ENCODE measurements around the gene INTS4. TPM values are rescaled to one million over a fixed set of nuclear protein-coding genes. Genes with fewer than 3 reads are reported as not detected.

The INTS4 gene
- polyA plus RNA-seq, 3 donors: 23.5 to 41.7 (median 29.0) TPM

GRCh38 chr11:78033040-78033439 is 38.6 kb upstream of the INTS4 start:
- Mint-ChIP-seq H3K9me3 (peaks cover 0 to 2% (median 0%) of the 10 kb centered on the region in 7 donors), H3K4me1 (no peaks in the 10 kb centered on the region), H3K27me3 (ENCODE audit: low read depth in 3 of 3) (peaks cover 0 to 5% (median 3%) of the 10 kb centered on the region in 3 donors), H3K27ac (no peak overlapping the region), H3K4me3 (no peak overlapping the region), H3K36me3 (no peaks in the 10 kb centered on the region)
- H2AFZ ChIP-seq (ENCODE audit: insufficient read depth, low read depth, low read length, poor library complexity, severe bottlenecking): no peak overlapping the region
- H3K27ac ChIP-seq (ENCODE audit: low read depth in 1 of 2, low read length in 2 of 2): no peak overlapping the region
- intact Hi-C loops (cut with micrococcal nuclease): no loop called here
- DNase-seq: no peak
- H3K9ac ChIP-seq (ENCODE audit: insufficient read depth, low read length, poor library complexity, severe bottlenecking): no peak overlapping the region
- no peaks in the 10 kb centered on the region for H4K20me1 ChIP-seq (ENCODE audit: insufficient read depth, low read length)
- no peak overlapping the region for H3K4me2 ChIP-seq (replicated peaks; ENCODE audit: extremely low read depth, low read length, poor library complexity, severe bottlenecking)
- H3K79me2 ChIP-seq (ENCODE audit: insufficient read depth, low read length): no peaks in the 10 kb centered on the region
- WGBS (ENCODE audit: insufficient coverage): no CpG with 5 or more reads among the region's 4 CpGs
- no peak for TF ChIP-seq CTCF (IDR thresholded peaks at IDR 0.05)
- no peak overlapping the region for H3K4me3 ChIP-seq (replicated peaks in 1 of 3; ENCODE audit: low read depth in 2 of 3, low read length in 3 of 3)
- no peaks in the 10 kb centered on the region for H3K4me1 ChIP-seq (ENCODE audit: control insufficient read depth in 1 of 2, insufficient read depth in 2 of 2, low read length in 2 of 2)
- H3K36me3 ChIP-seq (replicated peaks in 1 of 2; ENCODE audit: control insufficient read depth in 1 of 2, insufficient read depth in 2 of 2, low read length in 2 of 2): no peaks in the 10 kb centered on the region
- H3K9me3 ChIP-seq (replicated peaks in 1 of 2; ENCODE audit: control insufficient read depth in 1 of 2, insufficient read depth in 1 of 2, low read length in 2 of 2): no peaks in the 10 kb centered on the region
- H3K27me3 ChIP-seq (ENCODE audit: control insufficient read depth in 2 of 2, insufficient read depth in 2 of 2, low read length in 2 of 2): no peaks in the 10 kb centered on the region

DNA sequence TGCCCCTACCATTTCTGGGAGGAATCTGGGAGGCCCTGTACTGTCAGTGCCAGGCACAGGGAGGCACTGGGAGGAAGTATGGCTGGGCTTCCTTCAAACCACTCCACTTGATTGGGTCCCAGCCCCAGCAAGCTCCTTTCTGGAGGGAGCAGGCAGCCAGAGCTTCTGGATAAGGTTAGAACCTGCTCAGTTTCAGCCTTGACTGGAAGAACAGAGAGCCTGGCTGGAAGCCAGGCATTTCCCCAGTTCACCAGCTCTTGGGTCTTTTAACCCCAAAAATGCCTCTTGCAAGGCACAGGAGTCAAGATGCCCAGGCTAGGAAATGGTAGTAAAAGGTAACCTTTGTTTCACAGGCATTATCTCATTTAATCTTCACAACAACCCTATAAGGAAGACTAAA is 37.6 kb upstream of the INTS4 start:
- Mint-ChIP-seq H3K9me3 (peaks cover 0 to 3% (median 0%) of the 10 kb centered on the region in 7 donors), H3K36me3 (no peaks in the 10 kb centered on the region), H3K27me3 (ENCODE audit: low read depth in 3 of 3) (peaks cover 0 to 5% (median 5%) of the 10 kb centered on the region in 3 donors), H3K4me3 (no peak overlapping the region), H3K27ac (no peak overlapping the region), H3K4me1 (no peaks in the 10 kb centered on the region)
- intact Hi-C loops (cut with micrococcal nuclease): no loop called here
- no peak for TF ChIP-seq CTCF (IDR thresholded peaks at IDR 0.05)
- Histone ChIP-seq H3K4me1 (ENCODE audit: control insufficient read depth in 1 of 2, insufficient read depth in 2 of 2, low read length in 2 of 2) (no peaks in the 10 kb centered on the region), H3K27ac (ENCODE audit: low read depth in 1 of 2, low read length in 2 of 2) (no peak overlapping the region), H3K9me3 (replicated peaks in 1 of 2; ENCODE audit: control insufficient read depth in 1 of 2, insufficient read depth in 1 of 2, low read length in 2 of 2) (no peaks in the 10 kb centered on the region), H4K20me1 (ENCODE audit: insufficient read depth, low read length) (no peaks in the 10 kb centered on the region), H3K9ac (ENCODE audit: insufficient read depth, low read length, poor library complexity, severe bottlenecking) (no peak overlapping the region), H3K27me3 (ENCODE audit: control insufficient read depth in 2 of 2, insufficient read depth in 2 of 2, low read length in 2 of 2) (no peaks in the 10 kb centered on the region), H3K4me3 (replicated peaks in 1 of 3; ENCODE audit: low read depth in 2 of 3, low read length in 3 of 3) (no peak overlapping the region), H3K36me3 (replicated peaks in 1 of 2; ENCODE audit: control insufficient read depth in 1 of 2, insufficient read depth in 2 of 2, low read length in 2 of 2) (no peaks in the 10 kb centered on the region), H2AFZ (ENCODE audit: insufficient read depth, low read depth, low read length, poor library complexity, severe bottlenecking) (no peak overlapping the region), H3K79me2 (ENCODE audit: insufficient read depth, low read length) (no peaks in the 10 kb centered on the region), H3K4me2 (replicated peaks; ENCODE audit: extremely low read depth, low read length, poor library complexity, severe bottlenecking) (no peak overlapping the region)
- no peak for DNase-seq

Measured in CD14-positive monocyte (primary cell).